Kasumi-1 (cell line): ENCODE results near the gene SMARCAD1.
"Not testable (repeated sequence)": the region's sequence is repeated elsewhere in the genome, so short reads cannot be mapped to it uniquely, and the experiment has no call there.

Source experiments
- DNase-seq, 2 experiments: peaks; one replicate each; lab custom pipeline; 2025; lab: John Stamatoyannopoulos, UW

Gene SMARCAD1

GRCh38 chr4:94232519-94232918, 24.9 kb downstream of the SMARCAD1 start:
- DNase-seq: no peak

- no peak for DNase-seq
Measured at GRCh38 chr4:94235825-94236224, 28.2 kb downstream of the SMARCAD1 start.

- no peak for DNase-seq
Measured at GRCh38 chr4:94237271-94237670, 29.6 kb downstream of the SMARCAD1 start.

- DNase-seq: no peak
Measured at GRCh38 chr4:94238160-94238559, 30.5 kb downstream of the SMARCAD1 start.

GRCh38 chr4:94240384-94240783, 32.7 kb downstream of the SMARCAD1 start:
- no peak for DNase-seq

GRCh38 chr4:94244087-94244828, 36.6 kb downstream of the SMARCAD1 start:
- no peak for DNase-seq

GRCh38 chr4:94244829-94245185, 37.1 kb downstream of the SMARCAD1 start:
- no peak for DNase-seq

- no peak for DNase-seq
Measured at GRCh38 chr4:94251094-94251493, 43.4 kb downstream of the SMARCAD1 start.

- DNase-seq: no peak
Measured at GRCh38 chr4:94253036-94253435, 45.4 kb downstream of the SMARCAD1 start.

GRCh38 chr4:94256144-94256783, 48.6 kb downstream of the SMARCAD1 start:
- no peak for DNase-seq

GRCh38 chr4:94256828-94257227, 49.2 kb downstream of the SMARCAD1 start:
- peak; percentile 41 to 62 for DNase-seq

GRCh38 chr4:94262163-94263016, 54.7 kb downstream of the SMARCAD1 start:
- DNase-seq: peak in 1 of 2 experiments; percentile 6

GRCh38 chr4:94267037-94267436, 59.4 kb downstream of the SMARCAD1 start:
- no peak for DNase-seq

- no peak for DNase-seq
Measured at GRCh38 chr4:94271248-94271647, 63.6 kb downstream of the SMARCAD1 start.

- no peak for DNase-seq
Measured at GRCh38 chr4:94274912-94275311, 67.2 kb downstream of the SMARCAD1 start.

- DNase-seq: no peak
Measured at GRCh38 chr4:94276204-94276603, 68.5 kb downstream of the SMARCAD1 start.

GRCh38 chr4:94277534-94277933, 69.9 kb downstream of the SMARCAD1 start:
- DNase-seq: no peak

- DNase-seq: no peak
Measured at GRCh38 chr4:94278781-94279180, 71.1 kb downstream of the SMARCAD1 start.

GRCh38 chr4:94284889-94285288, 77.2 kb downstream of the SMARCAD1 start:
- DNase-seq: no peak

GRCh38 chr4:94285666-94286065, 78.0 kb downstream of the SMARCAD1 start:
- DNase-seq: no peak

GRCh38 chr4:94290245-94290644, 82.6 kb downstream of the SMARCAD1 start:
- peak; percentile 5 to 23 for DNase-seq

GRCh38 chr4:94293981-94294380, 86.3 kb downstream of the SMARCAD1 start:
- DNase-seq: not testable (repeated sequence)

GRCh38 chr4:94295473-94295872, 87.8 kb downstream of the SMARCAD1 start:
- DNase-seq: not testable (repeated sequence)
